ENCODE data around the gene DIAPH3.

DIAPH3 gene

DNA sequence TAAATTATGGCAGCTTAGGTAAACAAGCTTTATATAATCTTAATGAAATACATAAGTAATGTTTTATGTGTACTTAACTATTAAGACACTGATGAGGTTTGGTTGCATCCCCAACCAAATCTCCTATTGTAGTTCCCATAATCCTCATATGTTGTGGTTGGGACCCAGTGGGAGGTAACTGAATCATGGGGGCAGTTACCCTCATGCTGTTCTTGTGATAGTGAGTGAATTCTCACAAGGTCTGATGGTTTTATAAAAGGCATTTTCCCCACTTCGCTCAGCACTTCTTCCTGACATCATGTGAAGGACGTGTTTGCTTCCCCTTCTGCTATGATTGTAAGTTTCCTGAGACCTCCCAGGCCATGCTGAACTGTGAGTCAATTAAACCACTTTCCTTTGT, 212.7 kb downstream of the DIAPH3 start:
- H3K36me3 ChIP-seq (replicated peaks; ENCODE audit: low read depth, low read length), result no peaks in the 10 kb centered on the region
- 0 out of 2 replicates have a peak, but pooled peaks cover under 1% of the 10 kb centered on the region for H3K4me1 ChIP-seq (ENCODE audit: low read length)
- no peak overlapping the region for H2AFZ ChIP-seq (ENCODE audit: low read depth, low read length)
- no peak overlapping the region for H3K4me3 ChIP-seq (ENCODE audit: low read length)
- H3K9me3 ChIP-seq (ENCODE audit: insufficient read depth, low read length), result no peaks in the 10 kb centered on the region
- H3K79me2 ChIP-seq (ENCODE audit: low read length), result no peaks in the 10 kb centered on the region
- H3K27me3 ChIP-seq (ENCODE audit: low read depth, low read length), result no peaks in the 10 kb centered on the region
- no peak overlapping the region for H3K9ac ChIP-seq (ENCODE audit: low read length)
- H3K4me2 ChIP-seq (ENCODE audit: low read length), result no peak overlapping the region
- no peaks in the 10 kb centered on the region for H4K20me1 ChIP-seq (ENCODE audit: insufficient read depth, low read length)
- TF ChIP-seq EZH2phosphoT487 (IDR thresholded peaks at IDR 0.05; ENCODE audit: low read depth) (no peak), CTCF (IDR thresholded peaks at IDR 0.05; ENCODE audit: low read depth, low read length) (no peak)
- no peak overlapping the region for H3K27ac ChIP-seq (ENCODE audit: low read length)

DNA sequence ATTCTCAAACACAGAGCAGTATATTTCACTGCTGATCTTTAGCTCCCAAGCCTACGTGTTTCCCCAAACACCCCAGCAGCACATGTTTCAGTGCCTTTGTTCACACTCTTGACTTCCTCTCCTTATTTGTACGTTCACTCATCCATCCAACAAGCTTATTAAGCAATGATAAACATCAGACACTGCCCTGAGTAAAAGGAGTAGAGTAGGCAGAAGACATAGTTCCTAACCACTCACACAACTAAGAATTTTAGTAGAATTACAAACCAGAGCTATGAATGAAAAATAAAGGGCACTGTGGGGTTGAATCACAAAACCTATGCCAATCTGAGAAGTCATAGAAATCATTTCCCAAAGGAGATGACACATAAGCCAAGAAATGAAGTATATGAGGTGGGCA, 213.5 kb downstream of the DIAPH3 start:
- Histone ChIP-seq H3K4me3 (ENCODE audit: low read length) (no peak overlapping the region), H2AFZ (ENCODE audit: low read depth, low read length) (no peak overlapping the region), H3K27me3 (ENCODE audit: low read depth, low read length) (no peaks in the 10 kb centered on the region), H3K9ac (ENCODE audit: low read length) (no peak overlapping the region), H3K9me3 (ENCODE audit: insufficient read depth, low read length) (no peaks in the 10 kb centered on the region), H3K4me1 (ENCODE audit: low read length) (no peaks in the 10 kb centered on the region), H3K79me2 (ENCODE audit: low read length) (no peaks in the 10 kb centered on the region), H3K36me3 (replicated peaks; ENCODE audit: low read depth, low read length) (no peaks in the 10 kb centered on the region), H3K27ac (ENCODE audit: low read length) (no peak overlapping the region), H3K4me2 (ENCODE audit: low read length) (no peak overlapping the region), H4K20me1 (ENCODE audit: insufficient read depth, low read length) (no peaks in the 10 kb centered on the region)
- TF ChIP-seq EZH2phosphoT487 (IDR thresholded peaks at IDR 0.05; ENCODE audit: low read depth), result no peak
- TF ChIP-seq CTCF (IDR thresholded peaks at IDR 0.05; ENCODE audit: low read depth, low read length), result no peak

DNA sequence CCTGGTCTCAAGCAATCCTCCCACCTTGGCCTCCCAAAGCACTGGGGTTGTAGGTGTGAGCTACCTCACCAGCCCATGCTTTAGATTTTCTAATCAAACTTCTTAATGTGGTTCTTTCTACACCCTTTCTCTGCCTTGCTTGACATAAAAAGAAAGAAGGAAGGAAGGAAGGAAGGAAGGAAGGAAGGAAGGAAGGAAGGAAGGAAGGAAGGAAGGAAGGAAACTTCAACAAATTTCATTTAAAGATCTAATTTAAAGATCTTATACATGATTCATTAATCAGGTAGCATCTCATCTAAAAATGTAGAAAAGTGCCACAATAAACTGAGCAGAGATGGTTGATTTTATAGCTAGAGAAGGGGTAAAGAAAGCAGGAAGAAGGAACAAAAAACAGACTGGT, 215.0 kb downstream of the DIAPH3 start:
- TF ChIP-seq EZH2phosphoT487 (IDR thresholded peaks at IDR 0.05; ENCODE audit: low read depth) (no peak), CTCF (IDR thresholded peaks at IDR 0.05; ENCODE audit: low read depth, low read length) (no peak)
- Histone ChIP-seq H3K36me3 (replicated peaks; ENCODE audit: low read depth, low read length) (no peaks in the 10 kb centered on the region), H3K4me1 (ENCODE audit: low read length) (no peaks in the 10 kb centered on the region), H3K4me3 (ENCODE audit: low read length) (no peak overlapping the region), H2AFZ (ENCODE audit: low read depth, low read length) (no peak overlapping the region), H3K9me3 (ENCODE audit: insufficient read depth, low read length) (no peaks in the 10 kb centered on the region), H3K27me3 (ENCODE audit: low read depth, low read length) (no peaks in the 10 kb centered on the region), H4K20me1 (ENCODE audit: insufficient read depth, low read length) (no peaks in the 10 kb centered on the region), H3K79me2 (ENCODE audit: low read length) (no peaks in the 10 kb centered on the region), H3K9ac (ENCODE audit: low read length) (no peak overlapping the region), H3K27ac (ENCODE audit: low read length) (no peak overlapping the region), H3K4me2 (ENCODE audit: low read length) (no peak overlapping the region)

DNA sequence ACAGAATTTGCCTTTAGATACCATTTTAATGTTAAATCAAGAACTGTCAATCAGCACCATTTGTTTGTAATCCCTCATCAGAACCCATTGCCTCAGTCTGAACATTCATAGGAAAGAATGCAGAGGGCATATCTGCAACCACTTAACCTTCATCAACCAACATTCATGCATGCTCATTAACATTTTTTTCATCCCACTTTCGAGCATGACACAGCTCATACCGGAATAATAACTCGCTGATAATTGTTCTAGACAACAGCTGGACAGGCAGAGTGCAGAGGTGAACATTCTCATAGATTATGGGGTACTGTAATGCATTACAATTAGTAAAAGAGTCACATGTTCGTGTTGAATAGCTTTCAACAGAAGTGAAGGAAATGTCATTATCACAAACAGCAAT, 216.8 kb downstream of the DIAPH3 start:
- H4K20me1 ChIP-seq (ENCODE audit: insufficient read depth, low read length), result no peaks in the 10 kb centered on the region
- H3K9me3 ChIP-seq (ENCODE audit: insufficient read depth, low read length), result no peaks in the 10 kb centered on the region
- H3K36me3 ChIP-seq (replicated peaks; ENCODE audit: low read depth, low read length), result no peaks in the 10 kb centered on the region
- H3K4me3 ChIP-seq (ENCODE audit: low read length), result no peak overlapping the region
- no peak overlapping the region for H3K4me2 ChIP-seq (ENCODE audit: low read length)
- H3K79me2 ChIP-seq (ENCODE audit: low read length), result no peaks in the 10 kb centered on the region
- no peak overlapping the region for H3K27ac ChIP-seq (ENCODE audit: low read length)
- TF ChIP-seq EZH2phosphoT487 (IDR thresholded peaks at IDR 0.05; ENCODE audit: low read depth) (no peak), CTCF (IDR thresholded peaks at IDR 0.05; ENCODE audit: low read depth, low read length) (no peak)
- H2AFZ ChIP-seq (ENCODE audit: low read depth, low read length), result no peak overlapping the region
- H3K9ac ChIP-seq (ENCODE audit: low read length), result no peak overlapping the region
- no peaks in the 10 kb centered on the region for H3K4me1 ChIP-seq (ENCODE audit: low read length)
- no peaks in the 10 kb centered on the region for H3K27me3 ChIP-seq (ENCODE audit: low read depth, low read length)

Measured in OCI-LY3 (cell line).